WTC11 (cell line): ENCODE data around the gene TEKT5. TPM values are rescaled to one million over a fixed set of nuclear protein-coding genes. Genes with fewer than 3 reads are reported as not detected.
A peak's percentile ranks its signal among the peaks of the same experiment; 100 is the strongest.

Source experiments
- ATAC-seq: fragments of 200-7000 bp; cut with Tn5 transposase; 2 replicates; pipeline ENCODE4 v1.10.0; 2021; ENCODE audit warnings: mild to moderate bottlenecking, moderate library complexity
- CTCF ChIA-PET: fragments of 300-600 bp; sonication (Branson Sonifier 250); formaldehyde crosslinking; loops from one replicate; lab custom pipeline; 2021; ENCODE audit warnings: antibody characterized with exemption; lab: Charles Lee
- POLR2A ChIA-PET: fragments of 350-600 bp; sonication (Branson Sonifier 250); formaldehyde crosslinking; loops from one replicate; lab custom pipeline; 2021; ENCODE audit warnings: antibody characterized with exemption; lab: Charles Lee
- DNase-seq: peaks from one replicate; pipeline ENCODE4 v3.0.0; 2021; ENCODE audit warnings: low spot score
- H3K27ac Mint-ChIP-seq: 2 replicates; pipeline ENCODE4 v1.8.0; 2021; ENCODE audit warnings: mixed read lengths
- H3K27me3 Mint-ChIP-seq: 2 replicates; pipeline ENCODE4 v1.8.0; 2021; ENCODE audit warnings: low read depth, mild to moderate bottlenecking, moderate library complexity, mixed read lengths
- H3K36me3 Mint-ChIP-seq: 2 replicates; pipeline ENCODE4 v1.8.0; 2021; ENCODE audit warnings: mixed read lengths
- H3K4me1 Mint-ChIP-seq: 2 replicates; pipeline ENCODE4 v1.8.0; 2022; ENCODE audit warnings: mixed read lengths
- H3K4me3 Mint-ChIP-seq: 2 replicates; pipeline ENCODE4 v1.8.0; 2021; ENCODE audit warnings: mild to moderate bottlenecking, moderate library complexity, mixed read lengths
- H3K9me3 Mint-ChIP-seq: 2 replicates; pipeline ENCODE4 v1.8.0; 2021; ENCODE audit warnings: mixed read lengths
- AFF4 ChIP-seq: sonication (generic); formaldehyde crosslinking; IDR thresholded peaks from 2 replicates; pipeline ENCODE4 v1.8.1; 2023; ENCODE audit warnings: mild to moderate bottlenecking, missing genetic modification reagents, borderline replicate concordance
- CREB1 ChIP-seq: sonication (generic); formaldehyde crosslinking; IDR thresholded peaks from 2 replicates; pipeline ENCODE4 v1.8.0; 2023; ENCODE audit warnings: mild to moderate bottlenecking, missing genetic modification reagents
- GABPB1 ChIP-seq: sonication (generic); formaldehyde crosslinking; IDR thresholded peaks from 2 replicates; pipeline ENCODE4 v1.8.1; 2023; ENCODE audit warnings: mild to moderate bottlenecking, missing genetic modification reagents
- JAZF1 ChIP-seq: fragments of 250-450 bp; sonication (Bioruptor Pico); IDR thresholded peaks from 2 replicates; pipeline ENCODE4 v1.9.0; 2021; ENCODE audit warnings: moderate library complexity, mild to moderate bottlenecking, inconsistent platforms
- NFE2L1 ChIP-seq: sonication (generic); formaldehyde crosslinking; IDR thresholded peaks from 2 replicates; pipeline ENCODE4 v1.8.1; 2023; ENCODE audit warnings: missing genetic modification reagents
- STAT6 ChIP-seq: sonication (generic); formaldehyde crosslinking; conservative IDR thresholded peaks from 2 replicates; pipeline ENCODE4 v1.8.1; 2023; ENCODE audit warnings: mild to moderate bottlenecking, low read depth, missing genetic modification reagents, moderate library complexity
- TCF7 ChIP-seq: sonication (generic); formaldehyde crosslinking; IDR thresholded peaks from 2 replicates; pipeline ENCODE4 v1.8.0; 2022; ENCODE audit warnings: mild to moderate bottlenecking, low read depth, missing genetic modification reagents, moderate library complexity
- ZNF121 ChIP-seq: sonication (generic); formaldehyde crosslinking; IDR thresholded peaks from 2 replicates; pipeline ENCODE4 v1.8.0; 2023; ENCODE audit warnings: missing genetic modification reagents
- total RNA-seq: library from RNA; stranded (reverse); gene quantifications from 3 replicates; pipeline ENCODE4 v1.2.3, GENCODE V29; 2021
- TF ChIP-seq, protein P1 (sequence below): sonication (generic); formaldehyde crosslinking; IDR thresholded peaks from 2 replicates; pipeline ENCODE4 v1.8.0; 2023; ENCODE audit warnings: mild to moderate bottlenecking, missing genetic modification reagents
- TF ChIP-seq, protein P2 (sequence below): sonication (generic); formaldehyde crosslinking; IDR thresholded peaks from 2 replicates; pipeline ENCODE4 v1.8.1; 2022; ENCODE audit warnings: mild to moderate bottlenecking, missing genetic modification reagents, moderate library complexity, borderline replicate concordance
- TF ChIP-seq, protein P3 (sequence below): sonication (generic); formaldehyde crosslinking; IDR thresholded peaks from 2 replicates; pipeline ENCODE4 v1.8.1; 2023; ENCODE audit warnings: mild to moderate bottlenecking, missing genetic modification reagents

TEKT5 gene
- total RNA-seq, 1 experiment from 2014 or later, result 1.1 TPM

GRCh38 chr16:10642964-10643363 is 51.8 kb downstream of the TEKT5 start:
- no peak for ATAC-seq
- H3K36me3 Mint-ChIP-seq, result no peaks in the 10 kb centered on the region
- ChIA-PET CTCF (interaction anchor here (0.7 kb wide), 1 partner anchor 62 kb away, joined by 4 read pairs; the partner anchor contains the start of gene EMP2), POLR2A (no interaction called here)
- no peak overlapping the region for H3K4me3 Mint-ChIP-seq
- TF ChIP-seq ZNF121 (CRISPR knock-in tag) (peak; percentile 22; the same call in 1 of the 2 replicates), JAZF1 (no peak)
- DNase-seq, result no peak
- H3K9me3 Mint-ChIP-seq, result peaks cover 8% of the 10 kb centered on the region
- H3K4me1 Mint-ChIP-seq, result peaks cover 27% of the 10 kb centered on the region
- H3K27ac Mint-ChIP-seq, result peak overlapping the region; percentile 93
- H3K27me3 Mint-ChIP-seq, result peaks cover 7% of the 10 kb centered on the region

- peak; percentile 92 for ATAC-seq
- 0 out of 2 replicates have a peak, but pooled peaks have one; percentile 21 for TF ChIP-seq NFE2L1 (CRISPR knock-in tag)
- no peak for TF ChIP-seq AFF4
- 0 out of 2 replicates have a peak, but pooled peaks have one; percentile 20 for TF ChIP-seq GABPB1 (CRISPR knock-in tag)
- no peak for TF ChIP-seq TCF7 (CRISPR knock-in tag)
- Mint-ChIP-seq H3K4me3 (no peak overlapping the region), H3K27ac (peak overlapping the region; percentile 93), H3K4me1 (peaks cover 27% of the 10 kb centered on the region), H3K9me3 (peaks cover 8% of the 10 kb centered on the region), H3K36me3 (no peaks in the 10 kb centered on the region), H3K27me3 (peaks cover 5% of the 10 kb centered on the region)
- ChIA-PET CTCF (interaction anchor here (0.9 to 1.1 kb wide), 2 partner anchors 13 to 37 kb away, joined by 3 read pairs; no protein-coding TSS in a partner anchor), POLR2A (no interaction called here)
- DNase-seq, result peak; percentile 61
Measured at GRCh38 chr16:10641953-10642949, 52.5 kb downstream of the TEKT5 start.

DNA sequence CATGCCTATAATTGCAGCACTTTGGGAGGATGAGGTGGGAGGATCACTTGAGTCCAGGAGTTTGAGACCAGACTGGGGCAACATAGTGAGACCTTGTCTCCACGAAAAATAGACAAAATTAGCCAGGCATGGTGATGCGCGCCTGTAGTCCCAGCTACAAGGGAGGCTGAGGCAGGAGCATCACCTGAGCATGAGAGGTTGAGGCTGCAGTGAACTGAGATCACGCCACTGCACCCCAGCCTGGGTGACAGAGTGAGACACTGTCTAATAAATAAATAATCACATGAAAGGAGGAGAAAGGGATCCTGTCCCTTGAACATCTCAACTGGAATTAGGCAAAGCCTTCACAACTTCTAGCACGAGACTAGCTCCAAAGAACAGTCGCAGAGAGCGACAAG is 53.2 kb downstream of the TEKT5 start:
- H3K27ac Mint-ChIP-seq, result no peak overlapping the region
- DNase-seq (no peak), ATAC-seq (no peak)
- no peak overlapping the region for H3K4me3 Mint-ChIP-seq
- CTCF ChIA-PET, result interaction anchor here (0.9 to 1.1 kb wide), 2 partner anchors 12 to 38 kb away, joined by 3 read pairs; no protein-coding TSS in a partner anchor
- POLR2A ChIA-PET, result no interaction called here
- TF ChIP-seq CREB1 (CRISPR knock-in tag) (no peak), STAT6 (CRISPR knock-in tag) (no peak)
- TF ChIP-seq, protein P1, sequence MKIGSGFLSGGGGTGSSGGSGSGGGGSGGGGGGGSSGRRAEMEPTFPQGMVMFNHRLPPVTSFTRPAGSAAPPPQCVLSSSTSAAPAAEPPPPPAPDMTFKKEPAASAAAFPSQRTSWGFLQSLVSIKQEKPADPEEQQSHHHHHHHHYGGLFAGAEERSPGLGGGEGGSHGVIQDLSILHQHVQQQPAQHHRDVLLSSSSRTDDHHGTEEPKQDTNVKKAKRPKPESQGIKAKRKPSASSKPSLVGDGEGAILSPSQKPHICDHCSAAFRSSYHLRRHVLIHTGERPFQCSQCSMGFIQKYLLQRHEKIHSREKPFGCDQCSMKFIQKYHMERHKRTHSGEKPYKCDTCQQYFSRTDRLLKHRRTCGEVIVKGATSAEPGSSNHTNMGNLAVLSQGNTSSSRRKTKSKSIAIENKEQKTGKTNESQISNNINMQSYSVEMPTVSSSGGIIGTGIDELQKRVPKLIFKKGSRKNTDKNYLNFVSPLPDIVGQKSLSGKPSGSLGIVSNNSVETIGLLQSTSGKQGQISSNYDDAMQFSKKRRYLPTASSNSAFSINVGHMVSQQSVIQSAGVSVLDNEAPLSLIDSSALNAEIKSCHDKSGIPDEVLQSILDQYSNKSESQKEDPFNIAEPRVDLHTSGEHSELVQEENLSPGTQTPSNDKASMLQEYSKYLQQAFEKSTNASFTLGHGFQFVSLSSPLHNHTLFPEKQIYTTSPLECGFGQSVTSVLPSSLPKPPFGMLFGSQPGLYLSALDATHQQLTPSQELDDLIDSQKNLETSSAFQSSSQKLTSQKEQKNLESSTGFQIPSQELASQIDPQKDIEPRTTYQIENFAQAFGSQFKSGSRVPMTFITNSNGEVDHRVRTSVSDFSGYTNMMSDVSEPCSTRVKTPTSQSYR (CRISPR knock-in tag), result no peak
- TF ChIP-seq, protein P2, sequence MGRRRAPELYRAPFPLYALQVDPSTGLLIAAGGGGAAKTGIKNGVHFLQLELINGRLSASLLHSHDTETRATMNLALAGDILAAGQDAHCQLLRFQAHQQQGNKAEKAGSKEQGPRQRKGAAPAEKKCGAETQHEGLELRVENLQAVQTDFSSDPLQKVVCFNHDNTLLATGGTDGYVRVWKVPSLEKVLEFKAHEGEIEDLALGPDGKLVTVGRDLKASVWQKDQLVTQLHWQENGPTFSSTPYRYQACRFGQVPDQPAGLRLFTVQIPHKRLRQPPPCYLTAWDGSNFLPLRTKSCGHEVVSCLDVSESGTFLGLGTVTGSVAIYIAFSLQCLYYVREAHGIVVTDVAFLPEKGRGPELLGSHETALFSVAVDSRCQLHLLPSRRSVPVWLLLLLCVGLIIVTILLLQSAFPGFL (CRISPR knock-in tag), result no peak
- TF ChIP-seq, protein P3, sequence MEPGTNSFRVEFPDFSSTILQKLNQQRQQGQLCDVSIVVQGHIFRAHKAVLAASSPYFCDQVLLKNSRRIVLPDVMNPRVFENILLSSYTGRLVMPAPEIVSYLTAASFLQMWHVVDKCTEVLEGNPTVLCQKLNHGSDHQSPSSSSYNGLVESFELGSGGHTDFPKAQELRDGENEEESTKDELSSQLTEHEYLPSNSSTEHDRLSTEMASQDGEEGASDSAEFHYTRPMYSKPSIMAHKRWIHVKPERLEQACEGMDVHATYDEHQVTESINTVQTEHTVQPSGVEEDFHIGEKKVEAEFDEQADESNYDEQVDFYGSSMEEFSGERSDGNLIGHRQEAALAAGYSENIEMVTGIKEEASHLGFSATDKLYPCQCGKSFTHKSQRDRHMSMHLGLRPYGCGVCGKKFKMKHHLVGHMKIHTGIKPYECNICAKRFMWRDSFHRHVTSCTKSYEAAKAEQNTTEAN, result no peak
- H3K4me1 Mint-ChIP-seq, result peaks cover 27% of the 10 kb centered on the region
- H3K27me3 Mint-ChIP-seq, result peaks cover 5% of the 10 kb centered on the region
- H3K36me3 Mint-ChIP-seq, result no peaks in the 10 kb centered on the region
- peaks cover 8% of the 10 kb centered on the region for H3K9me3 Mint-ChIP-seq
